ENCODE results near the gene PILRA. TPM values are rescaled to one million over a fixed set of nuclear protein-coding genes. Genes with fewer than 3 reads are reported as not detected.
A peak's percentile ranks its signal among the peaks of the same experiment; 100 is the strongest.

Gene PILRA
- total RNA-seq, 1 experiment from 2014 or later = 1.8 TPM

DNA sequence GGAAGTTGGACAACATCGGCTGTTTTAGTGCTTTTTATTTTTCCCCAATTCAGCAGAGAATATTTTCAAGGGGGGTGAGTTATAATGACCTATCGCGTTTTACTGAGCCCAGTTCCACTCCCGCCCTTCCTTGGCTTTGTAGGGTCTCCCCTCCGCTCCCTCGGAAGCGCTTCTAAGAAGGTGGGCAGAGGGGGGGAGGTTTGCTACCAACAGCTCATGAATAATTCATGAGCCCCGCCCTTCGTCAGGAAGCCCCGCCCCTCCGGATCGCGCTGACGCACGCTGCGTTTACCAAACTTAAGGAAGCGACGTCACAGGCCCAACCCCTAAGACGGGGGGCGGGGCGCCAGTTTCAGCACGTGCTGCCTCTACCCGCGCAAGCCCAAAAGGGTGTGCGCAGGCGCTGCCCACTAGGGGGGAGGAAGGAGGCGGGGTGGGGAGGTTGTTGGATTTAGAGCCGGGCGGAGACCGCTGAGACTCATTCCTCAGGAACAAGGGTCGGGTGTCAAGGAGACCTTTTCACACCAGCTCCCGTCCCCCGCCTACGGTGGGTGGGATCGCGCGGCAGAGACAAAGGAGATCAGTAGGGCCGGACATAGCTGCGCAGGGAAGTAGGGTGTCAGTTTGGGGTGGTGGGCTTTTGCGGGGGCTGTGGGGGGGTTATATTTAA lies 55.8 kb downstream of the PILRA start (continued):
- TF ChIP-seq, protein P1, sequence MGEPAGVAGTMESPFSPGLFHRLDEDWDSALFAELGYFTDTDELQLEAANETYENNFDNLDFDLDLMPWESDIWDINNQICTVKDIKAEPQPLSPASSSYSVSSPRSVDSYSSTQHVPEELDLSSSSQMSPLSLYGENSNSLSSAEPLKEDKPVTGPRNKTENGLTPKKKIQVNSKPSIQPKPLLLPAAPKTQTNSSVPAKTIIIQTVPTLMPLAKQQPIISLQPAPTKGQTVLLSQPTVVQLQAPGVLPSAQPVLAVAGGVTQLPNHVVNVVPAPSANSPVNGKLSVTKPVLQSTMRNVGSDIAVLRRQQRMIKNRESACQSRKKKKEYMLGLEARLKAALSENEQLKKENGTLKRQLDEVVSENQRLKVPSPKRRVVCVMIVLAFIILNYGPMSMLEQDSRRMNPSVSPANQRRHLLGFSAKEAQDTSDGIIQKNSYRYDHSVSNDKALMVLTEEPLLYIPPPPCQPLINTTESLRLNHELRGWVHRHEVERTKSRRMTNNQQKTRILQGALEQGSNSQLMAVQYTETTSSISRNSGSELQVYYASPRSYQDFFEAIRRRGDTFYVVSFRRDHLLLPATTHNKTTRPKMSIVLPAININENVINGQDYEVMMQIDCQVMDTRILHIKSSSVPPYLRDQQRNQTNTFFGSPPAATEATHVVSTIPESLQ (CRISPR knock-in tag; IDR thresholded peaks at IDR 0.05) = no peak
- no peak for TF ChIP-seq TEAD4 (CRISPR knock-in tag; IDR thresholded peaks at IDR 0.05)
- peak; percentile 23 for TF ChIP-seq ETV6 (CRISPR knock-in tag; IDR thresholded peaks at IDR 0.05)
- TF ChIP-seq, protein P2, sequence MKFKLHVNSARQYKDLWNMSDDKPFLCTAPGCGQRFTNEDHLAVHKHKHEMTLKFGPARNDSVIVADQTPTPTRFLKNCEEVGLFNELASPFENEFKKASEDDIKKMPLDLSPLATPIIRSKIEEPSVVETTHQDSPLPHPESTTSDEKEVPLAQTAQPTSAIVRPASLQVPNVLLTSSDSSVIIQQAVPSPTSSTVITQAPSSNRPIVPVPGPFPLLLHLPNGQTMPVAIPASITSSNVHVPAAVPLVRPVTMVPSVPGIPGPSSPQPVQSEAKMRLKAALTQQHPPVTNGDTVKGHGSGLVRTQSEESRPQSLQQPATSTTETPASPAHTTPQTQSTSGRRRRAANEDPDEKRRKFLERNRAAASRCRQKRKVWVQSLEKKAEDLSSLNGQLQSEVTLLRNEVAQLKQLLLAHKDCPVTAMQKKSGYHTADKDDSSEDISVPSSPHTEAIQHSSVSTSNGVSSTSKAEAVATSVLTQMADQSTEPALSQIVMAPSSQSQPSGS (CRISPR knock-in tag; IDR thresholded peaks at IDR 0.05; ENCODE audit: borderline replicate concordance, low read depth) = no peak
- TF ChIP-seq, protein P3, sequence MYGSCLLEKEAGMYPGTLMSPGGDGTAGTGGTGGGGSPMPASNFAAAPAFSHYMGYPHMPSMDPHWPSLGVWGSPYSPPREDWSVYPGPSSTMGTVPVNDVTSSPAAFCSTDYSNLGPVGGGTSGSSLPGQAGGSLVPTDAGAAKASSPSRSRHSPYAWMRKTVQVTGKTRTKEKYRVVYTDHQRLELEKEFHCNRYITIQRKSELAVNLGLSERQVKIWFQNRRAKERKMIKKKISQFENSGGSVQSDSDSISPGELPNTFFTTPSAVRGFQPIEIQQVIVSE (CRISPR knock-in tag; IDR thresholded peaks at IDR 0.05; ENCODE audit: borderline replicate concordance) = no peak
- TF ChIP-seq EMX1 (CRISPR knock-in tag; IDR thresholded peaks at IDR 0.05) = no peak
- TF ChIP-seq ZNF317 (CRISPR knock-in tag; IDR thresholded peaks at IDR 0.05; ENCODE audit: borderline replicate concordance, low read depth) = no peak
- TF ChIP-seq, protein P4, sequence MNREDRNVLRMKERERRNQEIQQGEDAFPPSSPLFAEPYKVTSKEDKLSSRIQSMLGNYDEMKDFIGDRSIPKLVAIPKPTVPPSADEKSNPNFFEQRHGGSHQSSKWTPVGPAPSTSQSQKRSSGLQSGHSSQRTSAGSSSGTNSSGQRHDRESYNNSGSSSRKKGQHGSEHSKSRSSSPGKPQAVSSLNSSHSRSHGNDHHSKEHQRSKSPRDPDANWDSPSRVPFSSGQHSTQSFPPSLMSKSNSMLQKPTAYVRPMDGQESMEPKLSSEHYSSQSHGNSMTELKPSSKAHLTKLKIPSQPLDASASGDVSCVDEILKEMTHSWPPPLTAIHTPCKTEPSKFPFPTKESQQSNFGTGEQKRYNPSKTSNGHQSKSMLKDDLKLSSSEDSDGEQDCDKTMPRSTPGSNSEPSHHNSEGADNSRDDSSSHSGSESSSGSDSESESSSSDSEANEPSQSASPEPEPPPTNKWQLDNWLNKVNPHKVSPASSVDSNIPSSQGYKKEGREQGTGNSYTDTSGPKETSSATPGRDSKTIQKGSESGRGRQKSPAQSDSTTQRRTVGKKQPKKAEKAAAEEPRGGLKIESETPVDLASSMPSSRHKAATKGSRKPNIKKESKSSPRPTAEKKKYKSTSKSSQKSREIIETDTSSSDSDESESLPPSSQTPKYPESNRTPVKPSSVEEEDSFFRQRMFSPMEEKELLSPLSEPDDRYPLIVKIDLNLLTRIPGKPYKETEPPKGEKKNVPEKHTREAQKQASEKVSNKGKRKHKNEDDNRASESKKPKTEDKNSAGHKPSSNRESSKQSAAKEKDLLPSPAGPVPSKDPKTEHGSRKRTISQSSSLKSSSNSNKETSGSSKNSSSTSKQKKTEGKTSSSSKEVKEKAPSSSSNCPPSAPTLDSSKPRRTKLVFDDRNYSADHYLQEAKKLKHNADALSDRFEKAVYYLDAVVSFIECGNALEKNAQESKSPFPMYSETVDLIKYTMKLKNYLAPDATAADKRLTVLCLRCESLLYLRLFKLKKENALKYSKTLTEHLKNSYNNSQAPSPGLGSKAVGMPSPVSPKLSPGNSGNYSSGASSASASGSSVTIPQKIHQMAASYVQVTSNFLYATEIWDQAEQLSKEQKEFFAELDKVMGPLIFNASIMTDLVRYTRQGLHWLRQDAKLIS (CRISPR knock-in tag; IDR thresholded peaks at IDR 0.05; ENCODE audit: borderline replicate concordance) = no peak
- TF ChIP-seq MXD4 (CRISPR knock-in tag; IDR thresholded peaks at IDR 0.05; ENCODE audit: borderline replicate concordance) = no peak
- no peak for TF ChIP-seq ZNF138 (CRISPR knock-in tag; conservative IDR thresholded peaks at IDR 0.05)
- no peak for TF ChIP-seq NR3C1 (CRISPR knock-in tag; conservative IDR thresholded peaks at IDR 0.05; ENCODE audit: low read depth)
- TF ChIP-seq, protein P5, sequence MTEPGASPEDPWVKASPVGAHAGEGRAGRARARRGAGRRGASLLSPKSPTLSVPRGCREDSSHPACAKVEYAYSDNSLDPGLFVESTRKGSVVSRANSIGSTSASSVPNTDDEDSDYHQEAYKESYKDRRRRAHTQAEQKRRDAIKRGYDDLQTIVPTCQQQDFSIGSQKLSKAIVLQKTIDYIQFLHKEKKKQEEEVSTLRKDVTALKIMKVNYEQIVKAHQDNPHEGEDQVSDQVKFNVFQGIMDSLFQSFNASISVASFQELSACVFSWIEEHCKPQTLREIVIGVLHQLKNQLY (CRISPR knock-in tag; IDR thresholded peaks at IDR 0.05) = no peak
- TF ChIP-seq, protein P6, sequence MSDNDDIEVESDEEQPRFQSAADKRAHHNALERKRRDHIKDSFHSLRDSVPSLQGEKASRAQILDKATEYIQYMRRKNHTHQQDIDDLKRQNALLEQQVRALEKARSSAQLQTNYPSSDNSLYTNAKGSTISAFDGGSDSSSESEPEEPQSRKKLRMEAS (CRISPR knock-in tag; IDR thresholded peaks at IDR 0.05) = peak; percentile 95
- peak; percentile 70; the same call in 1 of the 2 replicates for TF ChIP-seq NFATC4 (CRISPR knock-in tag; IDR thresholded peaks at IDR 0.05)
- TF ChIP-seq, protein P7, sequence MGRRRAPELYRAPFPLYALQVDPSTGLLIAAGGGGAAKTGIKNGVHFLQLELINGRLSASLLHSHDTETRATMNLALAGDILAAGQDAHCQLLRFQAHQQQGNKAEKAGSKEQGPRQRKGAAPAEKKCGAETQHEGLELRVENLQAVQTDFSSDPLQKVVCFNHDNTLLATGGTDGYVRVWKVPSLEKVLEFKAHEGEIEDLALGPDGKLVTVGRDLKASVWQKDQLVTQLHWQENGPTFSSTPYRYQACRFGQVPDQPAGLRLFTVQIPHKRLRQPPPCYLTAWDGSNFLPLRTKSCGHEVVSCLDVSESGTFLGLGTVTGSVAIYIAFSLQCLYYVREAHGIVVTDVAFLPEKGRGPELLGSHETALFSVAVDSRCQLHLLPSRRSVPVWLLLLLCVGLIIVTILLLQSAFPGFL (CRISPR knock-in tag; IDR thresholded peaks at IDR 0.05; ENCODE audit: borderline replicate concordance) = no peak
- TF ChIP-seq, protein P8, sequence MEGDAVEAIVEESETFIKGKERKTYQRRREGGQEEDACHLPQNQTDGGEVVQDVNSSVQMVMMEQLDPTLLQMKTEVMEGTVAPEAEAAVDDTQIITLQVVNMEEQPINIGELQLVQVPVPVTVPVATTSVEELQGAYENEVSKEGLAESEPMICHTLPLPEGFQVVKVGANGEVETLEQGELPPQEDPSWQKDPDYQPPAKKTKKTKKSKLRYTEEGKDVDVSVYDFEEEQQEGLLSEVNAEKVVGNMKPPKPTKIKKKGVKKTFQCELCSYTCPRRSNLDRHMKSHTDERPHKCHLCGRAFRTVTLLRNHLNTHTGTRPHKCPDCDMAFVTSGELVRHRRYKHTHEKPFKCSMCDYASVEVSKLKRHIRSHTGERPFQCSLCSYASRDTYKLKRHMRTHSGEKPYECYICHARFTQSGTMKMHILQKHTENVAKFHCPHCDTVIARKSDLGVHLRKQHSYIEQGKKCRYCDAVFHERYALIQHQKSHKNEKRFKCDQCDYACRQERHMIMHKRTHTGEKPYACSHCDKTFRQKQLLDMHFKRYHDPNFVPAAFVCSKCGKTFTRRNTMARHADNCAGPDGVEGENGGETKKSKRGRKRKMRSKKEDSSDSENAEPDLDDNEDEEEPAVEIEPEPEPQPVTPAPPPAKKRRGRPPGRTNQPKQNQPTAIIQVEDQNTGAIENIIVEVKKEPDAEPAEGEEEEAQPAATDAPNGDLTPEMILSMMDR (IDR thresholded peaks at IDR 0.05) = no peak
- no peak for TF ChIP-seq ZNF423 (CRISPR knock-in tag; IDR thresholded peaks at IDR 0.05)
- no peak for TF ChIP-seq GTF2I (CRISPR knock-in tag; conservative IDR thresholded peaks at IDR 0.05)
- no peak for TF ChIP-seq ZNF396 (CRISPR knock-in tag; IDR thresholded peaks at IDR 0.05; ENCODE audit: borderline replicate concordance)
- TF ChIP-seq, protein P9, sequence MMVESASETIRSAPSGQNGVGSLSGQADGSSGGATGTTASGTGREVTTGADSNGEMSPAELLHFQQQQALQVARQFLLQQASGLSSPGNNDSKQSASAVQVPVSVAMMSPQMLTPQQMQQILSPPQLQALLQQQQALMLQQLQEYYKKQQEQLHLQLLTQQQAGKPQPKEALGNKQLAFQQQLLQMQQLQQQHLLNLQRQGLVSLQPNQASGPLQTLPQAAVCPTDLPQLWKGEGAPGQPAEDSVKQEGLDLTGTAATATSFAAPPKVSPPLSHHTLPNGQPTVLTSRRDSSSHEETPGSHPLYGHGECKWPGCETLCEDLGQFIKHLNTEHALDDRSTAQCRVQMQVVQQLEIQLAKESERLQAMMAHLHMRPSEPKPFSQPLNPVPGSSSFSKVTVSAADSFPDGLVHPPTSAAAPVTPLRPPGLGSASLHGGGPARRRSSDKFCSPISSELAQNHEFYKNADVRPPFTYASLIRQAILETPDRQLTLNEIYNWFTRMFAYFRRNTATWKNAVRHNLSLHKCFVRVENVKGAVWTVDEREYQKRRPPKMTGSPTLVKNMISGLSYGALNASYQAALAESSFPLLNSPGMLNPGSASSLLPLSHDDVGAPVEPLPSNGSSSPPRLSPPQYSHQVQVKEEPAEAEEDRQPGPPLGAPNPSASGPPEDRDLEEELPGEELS (CRISPR knock-in tag; IDR thresholded peaks at IDR 0.05) = no peak
- no peak for TF ChIP-seq ZNF121 (CRISPR knock-in tag; IDR thresholded peaks at IDR 0.05)
- no peak for TF ChIP-seq FOXP1 (CRISPR knock-in tag; IDR thresholded peaks at IDR 0.05; ENCODE audit: borderline replicate concordance)
- TF ChIP-seq, protein P10, sequence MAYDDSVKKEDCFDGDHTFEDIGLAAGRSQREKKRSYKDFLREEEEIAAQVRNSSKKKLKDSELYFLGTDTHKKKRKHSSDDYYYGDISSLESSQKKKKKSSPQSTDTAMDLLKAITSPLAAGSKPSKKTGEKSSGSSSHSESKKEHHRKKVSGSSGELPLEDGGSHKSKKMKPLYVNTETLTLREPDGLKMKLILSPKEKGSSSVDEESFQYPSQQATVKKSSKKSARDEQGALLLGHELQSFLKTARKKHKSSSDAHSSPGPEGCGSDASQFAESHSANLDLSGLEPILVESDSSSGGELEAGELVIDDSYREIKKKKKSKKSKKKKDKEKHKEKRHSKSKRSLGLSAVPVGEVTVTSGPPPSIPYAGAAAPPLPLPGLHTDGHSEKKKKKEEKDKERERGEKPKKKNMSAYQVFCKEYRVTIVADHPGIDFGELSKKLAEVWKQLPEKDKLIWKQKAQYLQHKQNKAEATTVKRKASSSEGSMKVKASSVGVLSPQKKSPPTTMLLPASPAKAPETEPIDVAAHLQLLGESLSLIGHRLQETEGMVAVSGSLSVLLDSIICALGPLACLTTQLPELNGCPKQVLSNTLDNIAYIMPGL (CRISPR knock-in tag; IDR thresholded peaks at IDR 0.05) = no peak

Measured in WTC11 (cell line).